Thyroid gland (tissue), 4 donors: ENCODE results near the gene KRT86.

ENCODE experiments used
- CTCF ChIP-seq, 6 experiments: fragments of 200-600 bp in 3 of 6; fragments of 450-650 bp in 3 of 6; sonication (generic) in 3 of 6; IDR thresholded peaks; one replicate each; pipeline ENCODE4 v1.5.1; 2016 to 2019; ENCODE audit warnings: antibody characterized with exemption in 6 of 6, mild to moderate bottlenecking in 2 of 6, inconsistent platforms in 1 of 6, moderate library complexity in 1 of 6
- POLR2A ChIP-seq, 2 donors: fragments of 450-650 bp; IDR thresholded peaks; one replicate each; pipeline ENCODE4 v1.6.1; 2017; ENCODE audit warnings: antibody characterized with exemption in 2 of 2, mild to moderate bottlenecking in 2 of 2, moderate library complexity in 1 of 2

- peak; percentile 96 to 98 for TF ChIP-seq POLR2A (IDR thresholded peaks at IDR 0.05)
- peak in 3 of 6 experiments; percentile 26 to 50 (median 42) for TF ChIP-seq CTCF (IDR thresholded peaks at IDR 0.05)
Observed at GRCh38 chr12:52232674-52233461, 41.6 kb upstream of the KRT86 start, which contains the start of gene KRT7.
